ENCODE results near the gene NCKAP5. TPM values are rescaled to one million over a fixed set of nuclear protein-coding genes. Genes with fewer than 3 reads are reported as not detected.

The NCKAP5 gene
- total RNA-seq, 2 donors from 2014 or later = not detected

- Mint-ChIP-seq H3K27ac (no peak overlapping the region), H3K4me3 (no peak overlapping the region), H3K36me3 (no peaks in the 10 kb centered on the region), H3K4me1 (ENCODE audit: low read depth in 2 of 2) (no peaks in the 10 kb centered on the region), H3K9me3 (peaks cover 4% of the 10 kb centered on the region), H3K27me3 (no peaks in the 10 kb centered on the region)
- DNase-seq (ENCODE audit: low spot score) (no peak), ATAC-seq (no peak)
These were observed 314.5 kb downstream of the NCKAP5 start for GRCh38 chr2:133253793-133254192.

- Mint-ChIP-seq H3K36me3 (no peaks in the 10 kb centered on the region), H3K27ac (no peak overlapping the region), H3K4me1 (ENCODE audit: low read depth in 2 of 2) (no peaks in the 10 kb centered on the region), H3K27me3 (no peaks in the 10 kb centered on the region), H3K9me3 (peaks cover 4% of the 10 kb centered on the region), H3K4me3 (no peak overlapping the region)
- DNase-seq (ENCODE audit: low spot score) (no peak), ATAC-seq (no peak)
These were observed 315.4 kb downstream of the NCKAP5 start for GRCh38 chr2:133252780-133253355.

- no peaks in the 10 kb centered on the region for H3K27me3 Mint-ChIP-seq
- no peaks in the 10 kb centered on the region for H3K36me3 Mint-ChIP-seq
- H3K9me3 Mint-ChIP-seq = peaks cover 4% of the 10 kb centered on the region
- no peak overlapping the region for H3K4me3 Mint-ChIP-seq
- H3K4me1 Mint-ChIP-seq (ENCODE audit: low read depth in 2 of 2) = no peaks in the 10 kb centered on the region
- H3K27ac Mint-ChIP-seq = no peak overlapping the region
- DNase-seq (ENCODE audit: low spot score) (no peak), ATAC-seq (no peak)
These were observed 318.9 kb downstream of the NCKAP5 start for GRCh38 chr2:133249362-133249761.

DNA sequence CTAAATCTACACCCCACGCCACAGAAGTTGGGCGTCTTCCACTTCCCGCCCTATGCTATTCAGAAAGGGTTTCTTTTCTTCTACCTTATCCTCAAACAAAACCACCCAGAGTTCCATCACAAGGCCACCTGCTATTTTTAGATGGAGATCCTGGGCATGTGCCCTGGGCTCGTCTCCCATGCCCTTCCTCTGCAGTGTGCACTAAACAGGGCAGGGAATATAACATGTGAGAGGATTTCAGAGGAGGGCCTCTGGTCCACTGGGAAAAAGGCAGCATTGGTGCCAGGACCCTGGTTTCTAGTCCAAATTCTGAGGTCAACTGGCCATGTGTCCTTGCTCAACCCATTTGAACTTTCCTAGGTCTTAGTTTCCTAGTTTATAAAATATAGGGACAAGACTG is 320.0 kb downstream of the NCKAP5 start:
- peaks cover 4% of the 10 kb centered on the region for H3K9me3 Mint-ChIP-seq
- ATAC-seq (no peak), DNase-seq (ENCODE audit: low spot score) (no peak)
- no peaks in the 10 kb centered on the region for H3K4me1 Mint-ChIP-seq (ENCODE audit: low read depth in 2 of 2)
- no peaks in the 10 kb centered on the region for H3K36me3 Mint-ChIP-seq
- no peak overlapping the region for H3K27ac Mint-ChIP-seq
- H3K4me3 Mint-ChIP-seq = no peak overlapping the region
- no peaks in the 10 kb centered on the region for H3K27me3 Mint-ChIP-seq

DNA sequence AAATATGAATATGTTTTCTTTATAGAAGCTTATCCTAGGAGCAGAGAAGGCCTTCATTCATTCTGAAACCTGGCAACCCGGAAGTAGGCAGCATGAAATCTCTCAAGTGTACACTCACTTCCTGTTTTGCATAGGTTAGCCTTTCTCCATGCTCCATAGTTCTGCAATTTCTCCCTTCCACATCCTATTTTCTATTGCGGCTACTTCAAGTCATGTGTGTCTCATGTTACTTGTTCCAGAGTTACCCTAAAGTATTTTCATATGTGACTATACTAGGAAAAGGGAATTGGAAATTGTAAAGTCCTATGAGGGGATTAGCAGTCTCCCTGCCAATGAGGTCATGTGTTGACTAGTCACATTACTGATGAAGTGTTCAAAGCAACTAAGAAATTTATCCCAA is 320.6 kb downstream of the NCKAP5 start:
- Mint-ChIP-seq H3K4me3 (no peak overlapping the region), H3K27ac (no peak overlapping the region), H3K36me3 (no peaks in the 10 kb centered on the region), H3K4me1 (ENCODE audit: low read depth in 2 of 2) (no peaks in the 10 kb centered on the region), H3K9me3 (peaks cover 4% of the 10 kb centered on the region), H3K27me3 (no peaks in the 10 kb centered on the region)
- DNase-seq (ENCODE audit: low spot score) = no peak
- ATAC-seq = no peak

DNA sequence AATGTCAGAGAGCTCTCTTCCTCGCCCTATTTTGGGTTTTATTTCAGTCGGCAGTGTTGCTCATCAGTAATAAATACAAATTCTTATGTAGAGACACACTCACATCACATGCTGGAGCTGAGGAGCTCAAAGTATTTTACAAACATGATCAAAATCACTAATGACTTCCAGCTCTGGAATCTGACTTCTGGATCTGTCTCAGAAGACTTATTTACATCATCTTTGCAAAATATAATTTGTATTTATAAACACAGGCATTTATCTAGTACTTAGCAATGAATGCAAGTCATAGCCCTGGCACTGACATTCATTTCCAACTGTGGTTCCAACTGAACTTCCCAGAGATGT is 327.1 kb downstream of the NCKAP5 start:
- Mint-ChIP-seq H3K27ac (no peak overlapping the region), H3K4me1 (ENCODE audit: low read depth in 2 of 2) (no peaks in the 10 kb centered on the region), H3K36me3 (no peaks in the 10 kb centered on the region), H3K9me3 (no peaks in the 10 kb centered on the region), H3K27me3 (no peaks in the 10 kb centered on the region), H3K4me3 (no peak overlapping the region)
- DNase-seq (ENCODE audit: low spot score) = no peak
- ATAC-seq = no peak

GRCh38 chr2:133240491-133241223 is 327.6 kb downstream of the NCKAP5 start:
- no peak for ATAC-seq
- Mint-ChIP-seq H3K4me3 (no peak overlapping the region), H3K27me3 (no peaks in the 10 kb centered on the region), H3K27ac (no peak overlapping the region), H3K36me3 (no peaks in the 10 kb centered on the region), H3K4me1 (ENCODE audit: low read depth in 2 of 2) (no peaks in the 10 kb centered on the region), H3K9me3 (no peaks in the 10 kb centered on the region)
- no peak for DNase-seq (ENCODE audit: low spot score)

- DNase-seq (ENCODE audit: low spot score) = no peak
- Mint-ChIP-seq H3K9me3 (peaks cover 5% of the 10 kb centered on the region), H3K4me3 (no peak overlapping the region), H3K4me1 (ENCODE audit: low read depth in 2 of 2) (no peaks in the 10 kb centered on the region), H3K27me3 (no peaks in the 10 kb centered on the region), H3K36me3 (no peaks in the 10 kb centered on the region), H3K27ac (no peak overlapping the region)
- ATAC-seq = no peak
These were observed 332.3 kb downstream of the NCKAP5 start for GRCh38 chr2:133235968-133236367.

GRCh38 chr2:133232556-133232955 is 335.7 kb downstream of the NCKAP5 start:
- Mint-ChIP-seq H3K27me3 (no peaks in the 10 kb centered on the region), H3K4me3 (no peak overlapping the region), H3K36me3 (no peaks in the 10 kb centered on the region), H3K27ac (no peak overlapping the region), H3K4me1 (ENCODE audit: low read depth in 2 of 2) (no peaks in the 10 kb centered on the region), H3K9me3 (peaks cover 9% of the 10 kb centered on the region)
- ATAC-seq (no peak), DNase-seq (ENCODE audit: low spot score) (no peak)

DNA sequence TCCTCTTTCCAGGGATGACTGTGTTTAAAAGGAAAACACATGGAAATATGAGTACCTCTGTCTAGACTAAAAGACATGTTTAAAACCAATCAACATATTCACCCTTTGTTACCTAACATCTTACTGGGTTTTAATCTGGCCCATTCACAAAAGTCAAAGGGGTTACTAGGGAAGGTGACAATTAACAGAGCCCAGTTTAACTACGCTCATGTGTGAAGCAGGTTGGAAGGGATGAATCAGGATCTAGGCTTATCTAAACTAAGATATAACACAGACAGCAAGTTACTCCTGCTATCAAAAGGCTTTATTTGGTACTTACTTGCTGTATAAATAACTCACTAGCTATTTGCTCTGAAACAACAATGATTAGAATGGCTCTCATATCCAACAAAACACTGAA is 337.0 kb downstream of the NCKAP5 start:
- Mint-ChIP-seq H3K36me3 (no peaks in the 10 kb centered on the region), H3K9me3 (peaks cover 12% of the 10 kb centered on the region), H3K27me3 (no peaks in the 10 kb centered on the region), H3K4me1 (ENCODE audit: low read depth in 2 of 2) (no peaks in the 10 kb centered on the region), H3K4me3 (no peak overlapping the region), H3K27ac (no peak overlapping the region)
- ATAC-seq (no peak), DNase-seq (ENCODE audit: low spot score) (no peak)

DNA sequence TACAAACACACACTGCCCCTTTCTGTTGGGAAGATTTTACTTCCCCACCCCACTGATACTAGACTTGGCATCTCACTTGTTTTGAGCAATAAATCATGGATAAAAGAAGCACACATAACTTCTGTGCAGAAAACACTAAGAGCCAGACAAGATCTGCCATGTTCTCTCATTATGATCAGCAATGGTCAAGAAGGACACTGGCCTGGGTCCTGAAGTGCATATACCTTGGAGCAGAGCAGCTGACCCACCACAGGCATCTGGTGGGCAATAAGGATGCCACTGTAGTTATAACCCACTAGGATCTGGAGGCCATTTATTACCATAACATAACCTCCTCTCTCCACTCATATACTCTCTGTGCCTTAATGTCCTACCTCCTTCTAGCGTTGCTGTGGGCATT is 338.3 kb downstream of the NCKAP5 start:
- ATAC-seq = no peak
- no peak for DNase-seq (ENCODE audit: low spot score)
- Mint-ChIP-seq H3K27me3 (no peaks in the 10 kb centered on the region), H3K27ac (no peak overlapping the region), H3K4me1 (ENCODE audit: low read depth in 2 of 2) (no peaks in the 10 kb centered on the region), H3K9me3 (peaks cover 17% of the 10 kb centered on the region), H3K36me3 (no peaks in the 10 kb centered on the region), H3K4me3 (no peak overlapping the region)

DNA sequence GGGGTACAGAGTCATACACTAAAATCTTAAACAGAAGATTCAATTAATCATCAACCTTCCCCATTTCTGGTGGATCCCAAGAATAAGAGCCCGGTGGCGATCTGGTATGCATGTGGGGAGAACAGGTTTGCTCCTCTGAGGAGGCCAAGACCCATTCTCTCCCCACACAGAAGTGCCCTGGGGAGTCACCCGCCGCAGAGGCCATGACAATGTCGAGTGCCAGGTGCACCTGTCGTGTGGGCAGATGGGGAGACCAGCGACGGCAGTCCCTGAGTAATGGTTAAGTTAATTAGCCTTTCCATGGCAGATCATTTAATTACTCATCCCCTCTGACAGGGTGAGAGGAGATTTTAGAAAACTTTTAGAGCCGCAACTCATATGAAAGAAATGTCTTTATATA is 345.0 kb downstream of the NCKAP5 start:
- Mint-ChIP-seq H3K27ac (no peak overlapping the region), H3K4me3 (no peak overlapping the region), H3K36me3 (no peaks in the 10 kb centered on the region), H3K27me3 (no peaks in the 10 kb centered on the region), H3K9me3 (peaks cover 8% of the 10 kb centered on the region), H3K4me1 (ENCODE audit: low read depth in 2 of 2) (no peaks in the 10 kb centered on the region)
- DNase-seq (ENCODE audit: low spot score) = no peak
- no peak for ATAC-seq

- ATAC-seq (no peak), DNase-seq (ENCODE audit: low spot score) (no peak)
- H3K27ac Mint-ChIP-seq = no peak overlapping the region
- no peaks in the 10 kb centered on the region for H3K36me3 Mint-ChIP-seq
- no peaks in the 10 kb centered on the region for H3K27me3 Mint-ChIP-seq
- H3K9me3 Mint-ChIP-seq = peaks cover 10% of the 10 kb centered on the region
- no peaks in the 10 kb centered on the region for H3K4me1 Mint-ChIP-seq (ENCODE audit: low read depth in 2 of 2)
- no peak overlapping the region for H3K4me3 Mint-ChIP-seq
These were observed 346.9 kb downstream of the NCKAP5 start for GRCh38 chr2:133221398-133221797.

GRCh38 chr2:133218204-133218603 is 350.1 kb downstream of the NCKAP5 start:
- DNase-seq (ENCODE audit: low spot score) = no peak
- no peak overlapping the region for H3K27ac Mint-ChIP-seq
- H3K9me3 Mint-ChIP-seq = peaks cover 8% of the 10 kb centered on the region
- H3K36me3 Mint-ChIP-seq = peaks cover 4% of the 10 kb centered on the region
- no peaks in the 10 kb centered on the region for H3K4me1 Mint-ChIP-seq (ENCODE audit: low read depth in 2 of 2)
- no peak for ATAC-seq
- H3K4me3 Mint-ChIP-seq = no peak overlapping the region
- no peaks in the 10 kb centered on the region for H3K27me3 Mint-ChIP-seq

- no peaks in the 10 kb centered on the region for H3K4me1 Mint-ChIP-seq (ENCODE audit: low read depth in 2 of 2)
- H3K27me3 Mint-ChIP-seq = no peaks in the 10 kb centered on the region
- DNase-seq (ENCODE audit: low spot score) (no peak), ATAC-seq (no peak)
- H3K9me3 Mint-ChIP-seq = peaks cover 11% of the 10 kb centered on the region
- H3K27ac Mint-ChIP-seq = no peak overlapping the region
- H3K4me3 Mint-ChIP-seq = no peak overlapping the region
- H3K36me3 Mint-ChIP-seq = peaks cover 4% of the 10 kb centered on the region
These were observed 352.8 kb downstream of the NCKAP5 start for GRCh38 chr2:133215477-133215876.

Data from natural killer cell treated with Interleukin-12 subunit alpha and Interleukin-12 subunit beta and Interleukin-15 and Interleukin-18, amount 100 ng/mL, for 72 hours (primary cell).